CD4-positive, alpha-beta T cell treated with Interleukin-6 for 4 hours (primary cell): Measurements from ENCODE around the gene BABAM2.
"Not testable (repeated sequence)": the region's sequence is repeated elsewhere in the genome, so short reads cannot be mapped to it uniquely, and the experiment has no call there.

Experiments
- DNase-seq: peaks from one replicate; pipeline ENCODE4 v3.0.0-alpha.2; 2020; ENCODE audit warnings: mixed read lengths

Gene BABAM2

GRCh38 chr2:28219758-28220368, 329.3 kb downstream of the BABAM2 start:
- no peak for DNase-seq

DNA sequence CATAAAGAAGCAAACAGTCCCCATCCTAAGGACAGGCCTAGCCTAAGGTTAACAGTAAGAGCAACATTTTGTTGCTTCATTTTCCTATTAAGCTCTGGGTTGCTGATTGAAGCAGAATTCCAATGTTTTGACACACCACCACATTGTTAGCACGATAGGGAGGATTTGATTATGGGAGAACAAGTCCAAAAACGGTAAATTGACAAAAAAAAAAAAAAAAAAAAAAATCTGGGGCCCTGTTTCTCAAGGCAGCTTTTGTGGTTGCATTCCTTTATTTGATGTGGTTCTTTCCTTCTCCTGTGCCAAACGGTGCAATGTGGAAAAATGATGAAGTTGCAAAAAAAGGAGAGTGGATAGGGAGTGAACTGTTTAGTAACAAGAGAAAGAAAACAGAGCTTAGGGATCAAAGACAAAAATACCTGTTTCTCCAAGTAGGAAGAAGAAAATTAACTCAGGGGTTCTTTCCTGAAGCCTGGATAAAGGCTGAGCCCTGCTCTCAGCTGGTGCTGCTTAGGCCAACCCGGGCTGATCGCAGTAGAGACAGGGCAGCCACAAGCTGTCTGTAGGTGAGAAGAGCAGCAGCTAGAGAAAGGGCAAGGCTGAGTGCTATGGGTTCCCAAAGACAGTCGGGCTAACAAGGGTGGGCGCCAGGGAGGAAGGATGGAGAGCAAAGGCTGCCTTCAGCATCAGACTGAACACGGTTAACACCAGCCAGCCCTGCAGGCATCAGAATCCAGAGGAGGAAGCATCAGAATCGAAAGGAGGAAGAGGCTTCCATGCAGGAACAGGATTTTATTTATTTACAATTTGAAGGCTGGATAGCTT, 334.3 kb downstream of the BABAM2 start:
- DNase-seq = no peak

- DNase-seq = no peak
Measured at GRCh38 chr2:28225473-28226080, 335.0 kb downstream of the BABAM2 start.

- DNase-seq = no peak
Measured at GRCh38 chr2:28226558-28226957, 336.0 kb downstream of the BABAM2 start.

- DNase-seq = no peak
Measured at GRCh38 chr2:28227498-28227897, 337.0 kb downstream of the BABAM2 start.

- no peak for DNase-seq
Measured at GRCh38 chr2:28228434-28228995, 338.0 kb downstream of the BABAM2 start.

GRCh38 chr2:28231110-28231631, 340.6 kb downstream of the BABAM2 start:
- DNase-seq = no peak

DNA sequence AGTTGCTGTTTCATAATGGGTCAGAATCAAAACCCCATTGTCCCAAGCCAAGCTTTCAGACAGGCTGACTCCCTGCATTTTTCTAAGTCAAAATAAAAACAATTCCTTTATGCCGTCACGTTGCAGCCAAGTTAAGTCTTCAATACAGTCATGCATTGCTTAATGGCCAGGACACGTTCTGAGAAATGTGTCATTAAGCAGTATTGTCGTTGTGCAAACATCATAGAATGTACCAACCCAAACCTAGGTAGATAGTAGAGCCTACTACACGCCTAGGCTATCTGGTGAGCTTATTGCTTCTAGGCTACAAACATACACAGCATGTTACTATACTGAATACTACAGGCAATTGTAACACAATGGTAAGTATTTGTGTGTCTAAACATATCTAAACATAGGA, 341.8 kb downstream of the BABAM2 start:
- DNase-seq = no peak

DNA sequence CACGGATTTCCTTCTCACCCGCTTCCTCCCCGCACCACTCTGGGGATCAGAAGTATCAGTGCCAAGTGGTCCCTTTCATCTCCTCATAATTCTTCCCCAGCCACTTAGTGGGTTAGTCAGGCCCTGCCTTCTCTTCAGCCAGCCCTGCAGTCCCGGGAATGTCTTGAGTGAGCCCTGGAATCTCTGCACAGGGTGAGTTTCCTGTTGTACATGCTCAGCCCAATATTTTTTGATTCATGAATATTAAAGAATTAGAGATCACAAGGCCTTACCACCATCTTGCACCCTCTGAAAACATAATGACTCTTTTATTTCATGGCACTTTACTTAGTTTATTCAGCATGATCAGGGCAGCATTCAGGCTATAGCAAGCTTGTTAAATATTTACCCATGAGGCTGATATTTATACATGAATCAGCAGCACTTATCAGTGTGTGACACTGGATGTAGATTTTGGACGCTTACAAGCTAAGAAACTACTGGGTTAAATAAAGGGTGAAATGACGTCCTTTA, 342.7 kb downstream of the BABAM2 start:
- DNase-seq = no peak

- DNase-seq = no peak
Measured at GRCh38 chr2:28234807-28235206, 344.3 kb downstream of the BABAM2 start.

DNA sequence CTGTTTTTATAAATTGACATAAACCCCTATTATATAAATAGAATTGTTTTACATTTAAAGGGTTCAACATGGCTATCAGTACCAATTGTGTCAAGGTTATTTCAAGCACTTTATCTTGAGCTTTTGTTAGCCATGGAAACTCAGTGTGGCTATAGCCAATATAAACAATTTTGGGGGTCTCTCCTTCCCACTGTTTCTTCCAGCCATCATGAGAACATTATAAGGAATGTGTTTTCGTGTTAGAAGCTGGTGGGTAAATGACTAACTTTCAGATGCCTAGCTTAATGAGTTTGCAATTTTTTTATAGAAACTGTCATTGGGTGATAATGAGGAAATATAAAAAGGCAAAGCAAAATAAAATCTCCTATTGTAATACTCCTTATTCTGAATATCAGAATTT, 348.7 kb downstream of the BABAM2 start:
- no peak for DNase-seq

GRCh38 chr2:28240937-28241336, 350.4 kb downstream of the BABAM2 start:
- no peak for DNase-seq

DNA sequence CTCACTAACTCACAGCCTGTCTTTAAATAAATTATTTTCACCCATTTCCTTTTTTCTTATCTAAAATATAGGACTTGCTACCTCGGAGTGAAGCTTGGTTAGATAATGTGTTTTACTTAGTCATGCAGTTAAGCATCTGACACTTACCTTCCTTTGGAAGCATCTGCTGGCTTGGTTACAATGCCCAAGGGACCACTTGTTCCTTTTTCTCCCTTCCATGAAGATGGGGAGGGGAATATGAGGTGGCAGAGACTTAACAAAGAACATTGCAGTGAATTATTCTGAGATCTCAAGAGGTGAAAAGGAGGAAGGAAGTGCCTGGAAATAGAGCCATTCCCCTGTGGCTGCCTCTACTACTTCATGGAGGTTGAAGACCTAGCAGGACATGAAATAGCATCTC, 356.8 kb downstream of the BABAM2 start:
- DNase-seq = no peak

DNA sequence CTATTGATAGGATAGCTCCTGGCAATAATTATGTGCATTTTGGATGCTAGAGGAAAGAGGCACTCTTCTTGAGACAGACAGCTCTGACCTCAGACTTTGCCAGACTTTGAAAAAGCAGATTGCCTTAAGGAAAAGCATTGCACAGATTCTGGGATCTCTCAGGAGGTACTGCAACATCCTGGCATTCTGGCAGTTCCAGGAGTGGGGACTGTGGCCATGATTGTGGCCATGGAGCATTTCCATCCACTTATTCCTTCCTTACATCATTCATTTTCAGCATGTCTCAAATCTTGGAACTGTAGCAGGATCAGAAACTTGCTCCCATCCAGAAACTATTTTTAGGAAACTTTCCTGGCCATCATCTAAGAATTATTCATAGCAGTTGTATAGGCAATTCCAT, 357.2 kb downstream of the BABAM2 start:
- DNase-seq = no peak

- no peak for DNase-seq
Measured at GRCh38 chr2:28248511-28248910, 358.0 kb downstream of the BABAM2 start.

- no peak for DNase-seq
Measured at GRCh38 chr2:28250006-28250405, 359.5 kb downstream of the BABAM2 start.

DNA sequence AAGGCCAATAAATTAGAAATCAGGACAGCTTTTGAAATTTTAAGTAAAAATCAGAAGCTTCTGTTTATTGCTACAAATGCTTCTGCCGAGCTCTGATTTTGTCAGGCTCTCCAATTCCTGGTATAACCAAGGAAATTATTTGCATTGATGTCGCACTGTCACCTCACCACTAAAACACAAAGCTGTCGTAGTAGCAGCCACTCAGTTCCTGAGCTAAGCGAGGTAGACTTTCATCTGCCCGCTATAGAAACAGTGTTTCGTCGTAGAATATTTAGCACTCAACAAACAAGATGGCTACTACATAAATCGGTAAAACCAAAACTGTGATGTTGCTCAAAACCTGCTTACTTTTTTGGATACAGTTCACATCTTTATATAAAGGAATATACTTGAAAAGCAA, 360.8 kb downstream of the BABAM2 start:
- peak; percentile 25 for DNase-seq

DNA sequence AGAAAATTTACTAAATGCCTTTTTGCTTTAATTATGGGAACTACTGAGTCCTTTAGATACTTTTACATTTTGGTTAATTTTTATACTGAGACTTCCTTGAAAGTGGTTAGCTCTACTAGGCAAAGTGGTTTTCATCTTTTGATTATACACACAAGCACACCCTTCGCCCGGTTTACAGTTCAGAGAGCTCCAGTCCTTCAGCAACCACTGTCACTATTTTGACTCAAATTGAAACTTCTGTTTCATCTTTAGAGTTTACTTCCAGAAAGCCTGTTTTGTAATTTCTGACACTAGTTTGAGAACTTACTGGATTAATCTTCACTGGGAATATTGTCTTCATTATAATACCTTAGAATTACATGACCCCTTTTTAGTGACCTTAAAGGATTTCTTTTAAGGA, 361.8 kb downstream of the BABAM2 start:
- peak; percentile 28 for DNase-seq

GRCh38 chr2:28253543-28253942, 363.0 kb downstream of the BABAM2 start:
- DNase-seq = no peak

GRCh38 chr2:28255231-28255630, 364.7 kb downstream of the BABAM2 start:
- not testable (repeated sequence) for DNase-seq

DNA sequence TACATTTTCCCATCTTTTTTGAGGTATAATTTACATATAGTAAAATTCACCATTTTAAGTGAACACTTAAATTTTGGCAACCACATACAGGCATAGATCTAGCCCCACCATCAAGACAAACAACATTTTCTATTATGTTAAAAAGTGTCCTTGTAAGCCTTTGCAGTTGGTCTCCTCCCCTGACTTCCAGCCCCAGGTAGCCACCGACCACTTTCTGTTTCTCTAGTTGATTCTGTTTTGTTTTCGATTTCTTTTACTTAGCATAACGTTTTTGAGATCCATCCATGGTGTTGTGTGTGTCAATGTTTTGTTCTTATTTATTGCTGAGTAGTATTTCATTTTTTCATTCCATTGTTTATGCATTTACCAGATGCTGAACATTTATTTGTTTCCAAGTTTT, 366.7 kb downstream of the BABAM2 start:
- DNase-seq = no peak

DNA sequence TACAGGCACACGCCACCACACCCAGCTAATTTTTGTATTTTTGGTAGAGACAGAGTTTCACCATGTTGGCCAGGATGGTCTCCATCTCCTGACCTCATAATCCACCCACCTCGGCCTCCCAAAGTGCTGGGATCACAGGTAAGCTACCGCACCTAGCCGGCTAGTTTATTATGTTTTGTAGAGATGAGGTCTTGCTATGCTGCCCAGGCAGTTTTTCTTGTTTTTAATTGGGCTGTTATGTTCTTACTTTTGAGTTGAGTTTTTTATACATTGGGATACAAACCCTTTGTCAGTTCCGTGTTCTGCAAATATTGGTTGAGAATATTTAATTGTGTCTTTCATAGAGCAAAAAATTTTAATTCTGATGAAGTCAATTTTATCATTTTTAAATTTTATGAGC, 368.7 kb downstream of the BABAM2 start:
- DNase-seq = not testable (repeated sequence)

- DNase-seq = no peak
Measured at GRCh38 chr2:28263690-28264089, 373.2 kb downstream of the BABAM2 start.
